ENCODE measurements around the gene PSKH1. TPM values are rescaled to one million over a fixed set of nuclear protein-coding genes. Genes with fewer than 3 reads are reported as not detected.
A peak's percentile ranks its signal among the peaks of the same experiment; 100 is the strongest.

The PSKH1 gene
- total and polyA plus RNA-seq, 9 of the 15 experiments (the other 6 are each of a cell fraction or from before 2014, with no cell fraction given): 0.96 to 20.9 (median 9.4) TPM

DNA sequence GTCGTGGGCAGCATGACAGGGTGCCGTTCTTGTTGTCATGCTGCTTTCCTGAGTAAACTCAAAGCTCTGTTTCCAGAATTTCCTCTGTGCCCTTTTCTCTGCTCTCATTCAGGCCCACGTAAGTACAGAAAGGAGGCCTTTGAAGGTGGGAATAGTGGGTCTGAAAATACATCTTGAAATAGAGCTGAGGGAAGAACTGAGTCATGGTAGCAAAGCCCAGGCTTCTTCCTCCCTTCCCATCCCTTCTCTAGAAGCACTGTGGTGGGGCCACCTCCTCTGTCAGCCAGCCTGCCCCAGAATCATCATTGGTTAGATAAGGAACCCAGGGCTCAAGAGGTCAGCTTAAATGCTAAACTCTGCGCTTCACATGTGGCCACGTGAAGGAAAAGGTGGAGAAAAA lies 29.2 kb downstream of the PSKH1 start (continued):
- TF ChIP-seq, protein P1, sequence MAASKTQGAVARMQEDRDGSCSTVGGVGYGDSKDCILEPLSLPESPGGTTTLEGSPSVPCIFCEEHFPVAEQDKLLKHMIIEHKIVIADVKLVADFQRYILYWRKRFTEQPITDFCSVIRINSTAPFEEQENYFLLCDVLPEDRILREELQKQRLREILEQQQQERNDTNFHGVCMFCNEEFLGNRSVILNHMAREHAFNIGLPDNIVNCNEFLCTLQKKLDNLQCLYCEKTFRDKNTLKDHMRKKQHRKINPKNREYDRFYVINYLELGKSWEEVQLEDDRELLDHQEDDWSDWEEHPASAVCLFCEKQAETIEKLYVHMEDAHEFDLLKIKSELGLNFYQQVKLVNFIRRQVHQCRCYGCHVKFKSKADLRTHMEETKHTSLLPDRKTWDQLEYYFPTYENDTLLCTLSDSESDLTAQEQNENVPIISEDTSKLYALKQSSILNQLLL (CRISPR knock-in tag; IDR thresholded peaks at IDR 0.05; ENCODE audit: borderline replicate concordance): no peak
- TF ChIP-seq NFE2L1 (tag; IDR thresholded peaks at IDR 0.05; ENCODE audit: borderline replicate concordance, low read depth): no peak

DNA sequence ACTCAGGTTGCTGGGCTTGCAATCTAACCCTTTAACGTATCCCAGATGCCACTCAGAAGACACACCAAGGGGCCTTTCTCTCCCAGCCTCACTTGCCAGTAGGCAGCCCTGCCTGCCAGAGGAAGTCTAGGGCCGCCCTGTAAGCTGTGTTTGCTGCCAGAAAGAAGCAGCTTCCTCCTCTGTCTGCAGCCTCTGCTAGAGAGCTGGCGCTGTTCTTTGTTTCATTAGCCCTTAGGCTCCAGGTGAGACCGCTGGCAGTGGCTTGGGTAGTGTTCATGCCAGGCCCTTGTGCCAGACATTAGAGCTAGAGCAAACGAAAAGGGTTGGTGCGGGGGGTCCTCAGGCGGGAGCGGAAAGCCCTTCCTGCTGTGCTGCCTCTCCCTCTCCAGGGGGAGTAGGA lies 29.7 kb downstream of the PSKH1 start:
- in situ Hi-C loops (cut with MboI): loop anchor here (10.0 kb wide), 1 partner anchor 398 kb away; the partner anchor contains the start of gene RIPOR1
- POLR2A ChIA-PET: interaction anchor here (0.7 to 1.6 kb wide), 6 partner anchors 8 to 255 kb away, joined by 3 to 8 read pairs (median 3); no protein-coding TSS in a partner anchor
- TF ChIP-seq ZNF274 (IDR thresholded peaks at IDR 0.05; ENCODE audit: borderline replicate concordance, low read depth, low read length): no peak
- TF ChIP-seq, protein P2, sequence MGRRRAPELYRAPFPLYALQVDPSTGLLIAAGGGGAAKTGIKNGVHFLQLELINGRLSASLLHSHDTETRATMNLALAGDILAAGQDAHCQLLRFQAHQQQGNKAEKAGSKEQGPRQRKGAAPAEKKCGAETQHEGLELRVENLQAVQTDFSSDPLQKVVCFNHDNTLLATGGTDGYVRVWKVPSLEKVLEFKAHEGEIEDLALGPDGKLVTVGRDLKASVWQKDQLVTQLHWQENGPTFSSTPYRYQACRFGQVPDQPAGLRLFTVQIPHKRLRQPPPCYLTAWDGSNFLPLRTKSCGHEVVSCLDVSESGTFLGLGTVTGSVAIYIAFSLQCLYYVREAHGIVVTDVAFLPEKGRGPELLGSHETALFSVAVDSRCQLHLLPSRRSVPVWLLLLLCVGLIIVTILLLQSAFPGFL (CRISPR knock-in tag; IDR thresholded peaks at IDR 0.05): no peak
- no peak for TF ChIP-seq ZNF785 (CRISPR knock-in tag; IDR thresholded peaks at IDR 0.05)
- TF ChIP-seq, protein P3, sequence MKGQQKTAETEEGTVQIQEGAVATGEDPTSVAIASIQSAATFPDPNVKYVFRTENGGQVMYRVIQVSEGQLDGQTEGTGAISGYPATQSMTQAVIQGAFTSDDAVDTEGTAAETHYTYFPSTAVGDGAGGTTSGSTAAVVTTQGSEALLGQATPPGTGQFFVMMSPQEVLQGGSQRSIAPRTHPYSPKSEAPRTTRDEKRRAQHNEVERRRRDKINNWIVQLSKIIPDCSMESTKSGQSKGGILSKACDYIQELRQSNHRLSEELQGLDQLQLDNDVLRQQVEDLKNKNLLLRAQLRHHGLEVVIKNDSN (CRISPR knock-in tag; IDR thresholded peaks at IDR 0.05): no peak
- TF ChIP-seq, protein P4, sequence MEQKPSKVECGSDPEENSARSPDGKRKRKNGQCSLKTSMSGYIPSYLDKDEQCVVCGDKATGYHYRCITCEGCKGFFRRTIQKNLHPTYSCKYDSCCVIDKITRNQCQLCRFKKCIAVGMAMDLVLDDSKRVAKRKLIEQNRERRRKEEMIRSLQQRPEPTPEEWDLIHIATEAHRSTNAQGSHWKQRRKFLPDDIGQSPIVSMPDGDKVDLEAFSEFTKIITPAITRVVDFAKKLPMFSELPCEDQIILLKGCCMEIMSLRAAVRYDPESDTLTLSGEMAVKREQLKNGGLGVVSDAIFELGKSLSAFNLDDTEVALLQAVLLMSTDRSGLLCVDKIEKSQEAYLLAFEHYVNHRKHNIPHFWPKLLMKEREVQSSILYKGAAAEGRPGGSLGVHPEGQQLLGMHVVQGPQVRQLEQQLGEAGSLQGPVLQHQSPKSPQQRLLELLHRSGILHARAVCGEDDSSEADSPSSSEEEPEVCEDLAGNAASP (IDR thresholded peaks at IDR 0.05): no peak
- TF ChIP-seq, protein P5, sequence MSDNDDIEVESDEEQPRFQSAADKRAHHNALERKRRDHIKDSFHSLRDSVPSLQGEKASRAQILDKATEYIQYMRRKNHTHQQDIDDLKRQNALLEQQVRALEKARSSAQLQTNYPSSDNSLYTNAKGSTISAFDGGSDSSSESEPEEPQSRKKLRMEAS (CRISPR knock-in tag; IDR thresholded peaks at IDR 0.05): no peak; the same call in 1 of the 2 replicates
- no peak for TF ChIP-seq ZNF436 (CRISPR knock-in tag; IDR thresholded peaks at IDR 0.05)
- TF ChIP-seq, protein P6, sequence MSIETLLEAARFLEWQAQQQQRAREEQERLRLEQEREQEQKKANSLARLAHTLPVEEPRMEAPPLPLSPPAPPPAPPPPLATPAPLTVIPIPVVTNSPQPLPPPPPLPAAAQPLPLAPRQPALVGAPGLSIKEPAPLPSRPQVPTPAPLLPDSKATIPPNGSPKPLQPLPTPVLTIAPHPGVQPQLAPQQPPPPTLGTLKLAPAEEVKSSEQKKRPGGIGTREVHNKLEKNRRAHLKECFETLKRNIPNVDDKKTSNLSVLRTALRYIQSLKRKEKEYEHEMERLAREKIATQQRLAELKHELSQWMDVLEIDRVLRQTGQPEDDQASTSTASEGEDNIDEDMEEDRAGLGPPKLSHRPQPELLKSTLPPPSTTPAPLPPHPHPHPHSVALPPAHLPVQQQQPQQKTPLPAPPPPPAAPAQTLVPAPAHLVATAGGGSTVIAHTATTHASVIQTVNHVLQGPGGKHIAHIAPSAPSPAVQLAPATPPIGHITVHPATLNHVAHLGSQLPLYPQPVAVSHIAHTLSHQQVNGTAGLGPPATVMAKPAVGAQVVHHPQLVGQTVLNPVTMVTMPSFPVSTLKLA (conservative IDR thresholded peaks at IDR 0.05): no peak

More for the DNA sequence above, 29.7 kb downstream of the PSKH1 start:
- Histone ChIP-seq H3K27ac (ENCODE audit: extremely low read depth, low read depth, low read length) (no peak overlapping the region), H3K4me2 (ENCODE audit: insufficient read depth, low read length) (no peak overlapping the region; the same call in 1 of the 2 replicates), H3K27me3 (ENCODE audit: control insufficient read depth in 2 of 2, insufficient read depth in 2 of 2, low read length in 2 of 2) (no peaks in the 10 kb centered on the region), H2AFZ (ENCODE audit: low read depth, low read length) (no peak overlapping the region), H3K79me2 (ENCODE audit: control insufficient read depth, insufficient read depth, low read length) (no peaks in the 10 kb centered on the region), H3K36me3 (ENCODE audit: control insufficient read depth, insufficient read depth, low read length) (no peaks in the 10 kb centered on the region; the same call in 2 of the 3 replicates), H3K4me1 (replicated peaks in 1 of 2; ENCODE audit: control insufficient read depth in 2 of 2, insufficient read depth in 2 of 2, low read length in 2 of 2) (peaks cover 18% of the 10 kb centered on the region in 2 experiments), H3K9me1 (ENCODE audit: control insufficient read depth, insufficient read depth, low read length) (peaks cover 3% of the 10 kb centered on the region), H4K20me1 (replicated peaks; ENCODE audit: control insufficient read depth, insufficient read depth, low read length) (peaks cover 28% of the 10 kb centered on the region), H3K9ac (ENCODE audit: insufficient read depth in 1 of 2, low read depth in 2 of 2, low read length in 2 of 2) (no peak overlapping the region), H3K9me3 (replicated peaks; ENCODE audit: control insufficient read depth, insufficient read depth, low read depth, low read length) (no peaks in the 10 kb centered on the region), H3K4me3 (no peak overlapping the region)
- no TSS peak for BruUV-seq (replicated peaks)
- CTCF ChIA-PET (ENCODE audit: low intra/inter-chr PET ratio): interaction anchor here (1.1 kb wide), 1 partner anchor 106 kb away, joined by 3 read pairs; no protein-coding TSS in a partner anchor
- ATAC-seq (peak; percentile 12; the same call in 1 of the 3 replicates), DNase-seq (ENCODE audit: extremely low read depth in 1 of 4, low spot score in 3 of 4) (no peak), FAIRE-seq (no peak)
- 69% methylated on average over 8 of the region's 8 CpGs for WGBS (ENCODE audit: insufficient coverage, low coverage, missing lambda C conversion rate)
- intact Hi-C loops (cut with micrococcal nuclease): no loop called here
